Activated gamma-delta T cell (primary cell): ENCODE measurements around the gene TCEANC2.

Experiments
- DNase-seq: peaks from one replicate; lab custom pipeline; 2025; lab: John Stamatoyannopoulos, UW

TCEANC2 gene

GRCh38 chr1:54136269-54136896 lies 83.0 kb downstream of the TCEANC2 start:
- DNase-seq = no peak

- no peak for DNase-seq
These were observed 83.6 kb downstream of the TCEANC2 start for GRCh38 chr1:54136963-54137533.

- DNase-seq = no peak
These were observed 84.2 kb downstream of the TCEANC2 start for GRCh38 chr1:54137534-54138061.

- no peak for DNase-seq
These were observed 85.6 kb downstream of the TCEANC2 start for GRCh38 chr1:54138994-54139393.

- no peak for DNase-seq
These were observed 86.3 kb downstream of the TCEANC2 start for GRCh38 chr1:54139711-54140110.

GRCh38 chr1:54142146-54142900 lies 88.9 kb downstream of the TCEANC2 start:
- DNase-seq = no peak

GRCh38 chr1:54144366-54144765 lies 91.0 kb downstream of the TCEANC2 start:
- no peak for DNase-seq

- DNase-seq = no peak
These were observed 96.3 kb downstream of the TCEANC2 start for GRCh38 chr1:54149734-54150133.

- DNase-seq = no peak
These were observed 97.6 kb downstream of the TCEANC2 start for GRCh38 chr1:54151013-54151412.

- no peak for DNase-seq
These were observed 99.3 kb downstream of the TCEANC2 start, which contains the start of gene CDCP2 for GRCh38 chr1:54152696-54153095. Gene CDCP2, minus strand, starts transcription at chr1:54153000. Its CDS starts 78 bp downstream, at chr1:54152922.

- no peak for DNase-seq
These were observed 100.4 kb downstream of the TCEANC2 start for GRCh38 chr1:54153535-54154439.
